Measurements from ENCODE around the gene R3HCC1L.
"Not testable (repeated sequence)": the region's sequence is repeated elsewhere in the genome, so short reads cannot be mapped to it uniquely, and the experiment has no call there.

The R3HCC1L gene

GRCh38 chr10:98224509-98224908 is 90.1 kb downstream of the R3HCC1L start:
- Histone ChIP-seq H3K27me3 (ENCODE audit: control insufficient read depth, insufficient read depth, low read length, poor library complexity, severe bottlenecking) (no peaks in the 10 kb centered on the region), H3K4me3 (ENCODE audit: insufficient read depth, low read depth, low read length) (no peak overlapping the region), H3K9me3 (ENCODE audit: control insufficient read depth, low read length) (no peaks in the 10 kb centered on the region), H3K4me1 (ENCODE audit: control insufficient read depth, insufficient read depth, low read length) (peaks cover 5% of the 10 kb centered on the region), H3K27ac (ENCODE audit: insufficient read depth, low read depth, low read length, poor library complexity, severe bottlenecking) (no peak overlapping the region), H3K36me3 (ENCODE audit: control insufficient read depth, insufficient read depth, low read length) (no peaks in the 10 kb centered on the region)
- WGBS, 2 experiments, result 79% methylated on average over 2 of the region's 2 CpGs; no CpG with 5 or more reads in 1 of the 2 experiments

DNA sequence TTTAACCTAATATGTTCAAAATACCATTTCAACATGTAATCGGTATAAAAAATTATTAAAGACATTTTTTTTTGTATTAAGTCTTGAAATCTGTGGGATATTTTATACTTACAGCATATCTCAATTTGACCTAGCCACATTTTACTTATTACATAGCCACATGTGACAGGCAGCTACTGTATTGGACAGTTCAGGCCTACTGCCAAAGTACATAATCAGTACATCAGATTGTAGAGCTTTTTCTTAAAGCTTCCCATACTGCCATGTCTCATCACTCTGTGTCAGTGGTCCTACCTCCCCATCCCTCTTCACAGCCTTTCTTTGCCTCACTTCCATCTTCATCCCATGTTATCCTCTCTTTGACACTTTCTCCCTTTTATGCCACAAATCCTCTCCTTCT is 90.5 kb downstream of the R3HCC1L start:
- Histone ChIP-seq H3K4me3 (ENCODE audit: insufficient read depth, low read depth, low read length) (no peak overlapping the region), H3K27ac (ENCODE audit: insufficient read depth, low read depth, low read length, poor library complexity, severe bottlenecking) (no peak overlapping the region), H3K36me3 (ENCODE audit: control insufficient read depth, insufficient read depth, low read length) (no peaks in the 10 kb centered on the region), H3K27me3 (ENCODE audit: control insufficient read depth, insufficient read depth, low read length, poor library complexity, severe bottlenecking) (no peaks in the 10 kb centered on the region), H3K9me3 (ENCODE audit: control insufficient read depth, low read length) (no peaks in the 10 kb centered on the region), H3K4me1 (ENCODE audit: control insufficient read depth, insufficient read depth, low read length) (peaks cover 5% of the 10 kb centered on the region)
- WGBS, 2 experiments, result no CpG with 5 or more reads among the region's 1 CpG

GRCh38 chr10:98226508-98227144 is 92.2 kb downstream of the R3HCC1L start:
- Histone ChIP-seq H3K9me3 (ENCODE audit: control insufficient read depth, low read length) (no peaks in the 10 kb centered on the region), H3K4me1 (ENCODE audit: control insufficient read depth, insufficient read depth, low read length) (peaks cover 5% of the 10 kb centered on the region), H3K4me3 (ENCODE audit: insufficient read depth, low read depth, low read length) (no peak overlapping the region), H3K27me3 (ENCODE audit: control insufficient read depth, insufficient read depth, low read length, poor library complexity, severe bottlenecking) (no peaks in the 10 kb centered on the region), H3K36me3 (ENCODE audit: control insufficient read depth, insufficient read depth, low read length) (no peaks in the 10 kb centered on the region), H3K27ac (ENCODE audit: insufficient read depth, low read depth, low read length, poor library complexity, severe bottlenecking) (no peak overlapping the region)
- WGBS, 2 experiments, result 100% methylated on average over 1 of the region's 1 CpG

DNA sequence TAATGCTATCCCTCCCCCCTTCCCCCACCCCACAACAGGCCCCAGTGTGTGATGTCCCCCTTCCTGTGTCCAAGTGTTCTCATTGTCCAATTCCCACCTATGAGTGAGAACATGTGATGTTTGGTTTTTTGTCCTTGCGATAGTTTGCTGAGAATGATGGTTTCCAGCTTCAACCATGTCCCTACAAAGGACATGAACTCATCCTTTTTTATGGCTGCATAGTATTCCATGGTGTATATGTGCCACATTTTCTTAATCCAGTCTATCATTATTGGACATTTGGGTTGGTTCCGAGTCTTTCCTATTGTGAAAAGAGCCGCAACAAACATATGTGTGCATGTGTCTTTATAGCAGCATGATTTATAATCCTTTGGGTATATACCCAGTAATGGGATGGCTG is 93.3 kb downstream of the R3HCC1L start:
- not testable (repeated sequence) for H3K27me3 ChIP-seq (ENCODE audit: control insufficient read depth, insufficient read depth, low read length, poor library complexity, severe bottlenecking); H3K36me3 ChIP-seq (ENCODE audit: control insufficient read depth, insufficient read depth, low read length); H3K27ac ChIP-seq (ENCODE audit: insufficient read depth, low read depth, low read length, poor library complexity, severe bottlenecking); H3K4me1 ChIP-seq (ENCODE audit: control insufficient read depth, insufficient read depth, low read length); H3K9me3 ChIP-seq (ENCODE audit: control insufficient read depth, low read length); H3K4me3 ChIP-seq (ENCODE audit: insufficient read depth, low read depth, low read length)
- 90 to 95% methylated on average over 2 of the region's 3 CpGs for WGBS, 2 experiments

GRCh38 chr10:98228266-98228665 is 93.8 kb downstream of the R3HCC1L start:
- H3K4me1 ChIP-seq (ENCODE audit: control insufficient read depth, insufficient read depth, low read length); H3K36me3 ChIP-seq (ENCODE audit: control insufficient read depth, insufficient read depth, low read length); H3K4me3 ChIP-seq (ENCODE audit: insufficient read depth, low read depth, low read length); H3K27me3 ChIP-seq (ENCODE audit: control insufficient read depth, insufficient read depth, low read length, poor library complexity, severe bottlenecking); H3K9me3 ChIP-seq (ENCODE audit: control insufficient read depth, low read length); H3K27ac ChIP-seq (ENCODE audit: insufficient read depth, low read depth, low read length, poor library complexity, severe bottlenecking): not testable (repeated sequence)
- WGBS, 2 experiments, result 86 to 88% methylated on average over 1 of the region's 1 CpG

DNA sequence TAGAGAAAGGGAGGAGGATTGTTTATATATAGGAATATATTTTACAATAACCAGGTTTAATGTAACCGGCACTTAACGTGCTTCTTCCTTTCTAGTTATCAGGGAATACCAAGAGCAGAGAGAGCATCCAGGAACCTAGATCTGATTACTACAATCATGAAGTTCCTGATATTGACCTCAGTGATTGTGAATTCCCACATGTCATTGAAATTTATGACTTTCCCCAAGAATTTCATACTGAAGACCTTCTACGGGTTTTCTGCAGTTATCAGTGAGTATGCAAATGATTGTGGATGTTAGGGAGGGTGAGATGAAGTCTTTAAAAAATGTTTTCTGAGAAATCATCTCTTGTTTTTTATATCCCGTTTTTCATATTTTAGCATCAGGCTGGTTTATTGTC is 97.0 kb downstream of the R3HCC1L start:
- Histone ChIP-seq H3K27ac (ENCODE audit: insufficient read depth, low read depth, low read length, poor library complexity, severe bottlenecking) (no peak overlapping the region), H3K9me3 (ENCODE audit: control insufficient read depth, low read length) (no peaks in the 10 kb centered on the region), H3K36me3 (ENCODE audit: control insufficient read depth, insufficient read depth, low read length) (no peaks in the 10 kb centered on the region), H3K27me3 (ENCODE audit: control insufficient read depth, insufficient read depth, low read length, poor library complexity, severe bottlenecking) (no peaks in the 10 kb centered on the region), H3K4me1 (ENCODE audit: control insufficient read depth, insufficient read depth, low read length) (no peaks in the 10 kb centered on the region), H3K4me3 (ENCODE audit: insufficient read depth, low read depth, low read length) (no peak overlapping the region)
- WGBS, 2 experiments, result 89 to 95% methylated on average over 4 of the region's 4 CpGs

DNA sequence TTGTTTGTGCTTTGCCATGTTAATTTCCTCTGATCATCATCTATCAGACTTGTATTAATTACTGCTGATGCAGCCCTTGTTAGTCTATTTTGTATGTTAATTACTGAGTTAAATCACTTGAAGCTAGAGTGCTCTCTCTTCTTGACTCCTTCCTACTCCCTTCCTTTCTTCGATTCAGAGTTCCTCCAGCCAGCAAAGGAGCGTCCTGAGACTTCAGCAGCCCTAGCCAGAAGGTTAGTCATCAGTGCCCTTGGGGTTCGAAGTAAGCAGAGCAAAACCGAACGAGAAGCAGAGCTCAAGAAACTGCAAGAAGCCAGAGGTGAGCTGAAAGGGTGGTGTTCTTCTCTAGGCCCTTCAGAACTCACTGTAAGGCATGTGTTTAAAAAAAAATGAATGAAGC is 101.4 kb downstream of the R3HCC1L start:
- Histone ChIP-seq H3K36me3 (ENCODE audit: control insufficient read depth, insufficient read depth, low read length) (no peaks in the 10 kb centered on the region), H3K27me3 (ENCODE audit: control insufficient read depth, insufficient read depth, low read length, poor library complexity, severe bottlenecking) (no peaks in the 10 kb centered on the region), H3K4me1 (ENCODE audit: control insufficient read depth, insufficient read depth, low read length) (no peaks in the 10 kb centered on the region), H3K4me3 (ENCODE audit: insufficient read depth, low read depth, low read length) (no peak overlapping the region), H3K27ac (ENCODE audit: insufficient read depth, low read depth, low read length, poor library complexity, severe bottlenecking) (no peak overlapping the region), H3K9me3 (ENCODE audit: control insufficient read depth, low read length) (no peaks in the 10 kb centered on the region)
- WGBS, 2 experiments, result 74 to 76% methylated on average over 5 of the region's 5 CpGs

DNA sequence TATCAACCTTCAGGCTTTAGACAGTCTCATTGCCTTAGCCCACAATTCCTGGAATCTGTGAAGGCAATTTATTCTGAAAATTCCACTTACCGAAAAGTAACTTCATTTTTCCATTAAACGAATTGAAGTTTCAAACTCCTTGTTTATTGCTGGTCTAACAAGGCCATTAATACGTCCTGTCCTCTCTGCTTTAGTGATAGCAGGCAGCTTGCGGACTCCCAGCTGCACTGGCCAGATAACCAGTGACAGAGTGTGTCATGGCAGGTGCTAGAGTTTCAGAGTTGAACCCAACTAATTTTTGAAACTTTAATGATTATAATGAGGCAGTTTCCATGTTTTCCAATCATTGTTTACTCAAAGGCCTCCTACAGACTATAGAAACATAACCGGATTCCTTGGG is 102.4 kb downstream of the R3HCC1L start:
- Histone ChIP-seq H3K27me3 (ENCODE audit: control insufficient read depth, insufficient read depth, low read length, poor library complexity, severe bottlenecking) (no peaks in the 10 kb centered on the region), H3K27ac (ENCODE audit: insufficient read depth, low read depth, low read length, poor library complexity, severe bottlenecking) (no peak overlapping the region), H3K36me3 (ENCODE audit: control insufficient read depth, insufficient read depth, low read length) (no peaks in the 10 kb centered on the region), H3K4me3 (ENCODE audit: insufficient read depth, low read depth, low read length) (no peak overlapping the region), H3K4me1 (ENCODE audit: control insufficient read depth, insufficient read depth, low read length) (no peaks in the 10 kb centered on the region), H3K9me3 (ENCODE audit: control insufficient read depth, low read length) (no peaks in the 10 kb centered on the region)
- WGBS, 2 experiments, result 92 to 95% methylated on average over 5 of the region's 5 CpGs

DNA sequence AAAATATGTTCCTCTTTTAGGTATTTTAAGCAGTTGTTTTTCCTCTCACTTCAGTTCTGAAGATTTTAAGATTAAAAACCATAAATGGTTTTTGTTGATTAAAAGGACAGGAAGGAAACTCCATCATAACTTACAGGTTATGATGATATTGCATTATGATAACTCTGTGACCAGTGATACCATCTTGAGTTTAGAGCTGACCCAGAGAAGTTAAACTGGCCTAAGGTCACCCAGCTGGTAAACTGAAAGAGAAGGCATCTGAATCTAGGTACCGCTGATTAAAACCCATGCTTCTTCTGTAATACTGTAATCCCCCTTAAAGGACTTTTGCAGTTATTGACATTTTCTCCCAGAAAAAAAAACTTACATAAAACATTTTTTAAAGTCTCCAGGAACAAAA is 103.9 kb downstream of the R3HCC1L start:
- no peak overlapping the region for H3K27ac ChIP-seq (ENCODE audit: insufficient read depth, low read depth, low read length, poor library complexity, severe bottlenecking)
- H3K36me3 ChIP-seq (ENCODE audit: control insufficient read depth, insufficient read depth, low read length), result no peaks in the 10 kb centered on the region
- no peaks in the 10 kb centered on the region for H3K9me3 ChIP-seq (ENCODE audit: control insufficient read depth, low read length)
- H3K4me3 ChIP-seq (ENCODE audit: insufficient read depth, low read depth, low read length), result no peak overlapping the region
- 89 to 95% methylated on average over 1 of the region's 1 CpG for WGBS, 2 experiments
- no peaks in the 10 kb centered on the region for H3K4me1 ChIP-seq (ENCODE audit: control insufficient read depth, insufficient read depth, low read length)
- H3K27me3 ChIP-seq (ENCODE audit: control insufficient read depth, insufficient read depth, low read length, poor library complexity, severe bottlenecking), result no peaks in the 10 kb centered on the region

GRCh38 chr10:98240524-98240923 is 106.1 kb downstream of the R3HCC1L start:
- H3K36me3 ChIP-seq (ENCODE audit: control insufficient read depth, insufficient read depth, low read length), result peaks cover 3% of the 10 kb centered on the region
- WGBS, 2 experiments, result 90% methylated on average over 2 of the region's 3 CpGs; no CpG with 5 or more reads in 1 of the 2 experiments
- no peak overlapping the region for H3K4me3 ChIP-seq (ENCODE audit: insufficient read depth, low read depth, low read length)
- H3K9me3 ChIP-seq (ENCODE audit: control insufficient read depth, low read length), result no peaks in the 10 kb centered on the region
- H3K27ac ChIP-seq (ENCODE audit: insufficient read depth, low read depth, low read length, poor library complexity, severe bottlenecking), result no peak overlapping the region
- H3K27me3 ChIP-seq (ENCODE audit: control insufficient read depth, insufficient read depth, low read length, poor library complexity, severe bottlenecking), result no peaks in the 10 kb centered on the region
- no peaks in the 10 kb centered on the region for H3K4me1 ChIP-seq (ENCODE audit: control insufficient read depth, insufficient read depth, low read length)

DNA sequence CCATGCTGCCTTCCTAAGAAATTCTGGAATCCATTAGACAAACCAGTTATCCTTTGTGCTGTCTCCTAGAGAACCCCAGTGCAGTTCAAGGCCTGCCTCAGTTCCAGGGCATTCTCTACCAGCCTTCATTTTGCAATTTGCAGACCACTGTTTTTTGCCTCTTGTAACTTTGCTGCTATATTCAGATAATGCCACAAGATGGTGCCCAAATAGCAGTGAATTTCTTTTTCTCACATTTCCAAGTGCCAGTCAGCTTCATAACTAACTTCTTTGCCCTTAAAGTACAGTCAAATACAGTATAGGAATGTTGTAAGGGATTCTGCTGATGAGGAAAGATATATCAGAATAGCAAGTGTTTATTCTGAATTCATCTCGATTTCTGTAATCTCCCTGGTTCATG is 108.4 kb downstream of the R3HCC1L start:
- 100% methylated on average over 1 of the region's 1 CpG for WGBS, 2 experiments
- peaks cover 3% of the 10 kb centered on the region for H3K36me3 ChIP-seq (ENCODE audit: control insufficient read depth, insufficient read depth, low read length)
- H3K4me1 ChIP-seq (ENCODE audit: control insufficient read depth, insufficient read depth, low read length), result no peaks in the 10 kb centered on the region
- H3K27ac ChIP-seq (ENCODE audit: insufficient read depth, low read depth, low read length, poor library complexity, severe bottlenecking), result no peak overlapping the region
- H3K4me3 ChIP-seq (ENCODE audit: insufficient read depth, low read depth, low read length), result no peak overlapping the region
- no peaks in the 10 kb centered on the region for H3K9me3 ChIP-seq (ENCODE audit: control insufficient read depth, low read length)
- no peaks in the 10 kb centered on the region for H3K27me3 ChIP-seq (ENCODE audit: control insufficient read depth, insufficient read depth, low read length, poor library complexity, severe bottlenecking)
